Erythroblast (primary cell): ENCODE data around the gene MYBPH.

ENCODE experiments used
- DNase-seq, 2 experiments: peaks; one replicate each; lab custom pipeline; 2025; lab: John Stamatoyannopoulos, UW
- GATA1 ChIP-seq: IDR thresholded peaks from 2 replicates; pipeline ENCODE4 v1.6.1; 2011; ENCODE audit warnings: low read depth, mild to moderate bottlenecking, control low read depth, low read length, moderate library complexity
- POLR2A ChIP-seq: IDR thresholded peaks from 2 replicates; pipeline ENCODE4 v1.6.1; 2011; ENCODE audit warnings: mild to moderate bottlenecking, low read length

MYBPH gene

GRCh38 chr1:203159844-203160243, 15.8 kb downstream of the MYBPH start:
- no peak for DNase-seq
- TF ChIP-seq POLR2A, result no peak
- no peak for TF ChIP-seq GATA1

- no peak for DNase-seq
- TF ChIP-seq POLR2A (no peak), GATA1 (no peak)
Measured at GRCh38 chr1:203158960-203159665, 16.5 kb downstream of the MYBPH start.

- no peak for DNase-seq
- TF ChIP-seq GATA1 (no peak), POLR2A (no peak)
Measured at GRCh38 chr1:203158423-203158822, 17.2 kb downstream of the MYBPH start.

GRCh38 chr1:203156280-203156679, 19.3 kb downstream of the MYBPH start:
- no peak for TF ChIP-seq GATA1
- TF ChIP-seq POLR2A, result no peak
- no peak for DNase-seq

GRCh38 chr1:203153989-203154821, 21.4 kb downstream of the MYBPH start:
- TF ChIP-seq POLR2A, result no peak
- TF ChIP-seq GATA1, result no peak
- DNase-seq, result no peak

- no peak for TF ChIP-seq GATA1
- TF ChIP-seq POLR2A, result no peak
- DNase-seq, result no peak
Measured at GRCh38 chr1:203153051-203153988, 22.3 kb downstream of the MYBPH start.

GRCh38 chr1:203152158-203153034, 23.2 kb downstream of the MYBPH start:
- no peak for DNase-seq
- TF ChIP-seq POLR2A, result no peak

- DNase-seq, result no peak
Measured at GRCh38 chr1:203151362-203152157, 24.1 kb downstream of the MYBPH start.

GRCh38 chr1:203150511-203151297, 24.9 kb downstream of the MYBPH start:
- no peak for TF ChIP-seq GATA1
- no peak for TF ChIP-seq POLR2A
- no peak for DNase-seq

More at GRCh38 chr1:203151362-203152157, 24.1 kb downstream of the MYBPH start:
- TF ChIP-seq POLR2A (no peak), GATA1 (no peak)

- no peak for DNase-seq
- TF ChIP-seq GATA1 (no peak), POLR2A (no peak)
Measured at GRCh38 chr1:203149188-203149840, 26.3 kb downstream of the MYBPH start.

GRCh38 chr1:203148579-203148978, 27.0 kb downstream of the MYBPH start:
- DNase-seq, result no peak
- no peak for TF ChIP-seq GATA1
- no peak for TF ChIP-seq POLR2A
